Fibroblast of the aortic adventitia (primary cell): Measurements from ENCODE around the gene AP3B1. TPM values are rescaled to one million over a fixed set of nuclear protein-coding genes. Genes with fewer than 3 reads are reported as not detected.

Source experiments
- DNase-seq: peaks from one replicate; pipeline ENCODE4 v3.0.0-alpha.2; 2010; ENCODE audit warnings: low read depth
- H3K4me3 ChIP-seq: 2 replicates; pipeline ENCODE4 v1.5.1; 2011; ENCODE audit warnings: low read depth, mild to moderate bottlenecking, control low read depth, low read length, moderate library complexity
- CTCF ChIP-seq: IDR thresholded peaks from 2 replicates; pipeline ENCODE4 v1.5.1; 2011; ENCODE audit warnings: mild to moderate bottlenecking, low read length, control low read depth, inconsistent platforms; ENCODE audit not compliant: insufficient read depth
- total RNA-seq: library from RNA; depleted of rRNA; stranded (reverse); fragments of >200 nt; gene quantifications from 2 replicates; pipeline ENCODE4 v1.2.3, GENCODE V29; 2012; ENCODE audit warnings: low replicate concordance

Gene AP3B1
- total RNA-seq, 1 donor: 78.5 TPM

GRCh38 chr5:78283802-78284201 lies 10.7 kb downstream of the AP3B1 start:
- no peak for TF ChIP-seq CTCF
- H3K4me3 ChIP-seq: no peak overlapping the region

GRCh38 chr5:78283105-78283504 lies 11.4 kb downstream of the AP3B1 start:
- no peak for DNase-seq
- no peak for TF ChIP-seq CTCF
- no peak overlapping the region for H3K4me3 ChIP-seq

More at GRCh38 chr5:78283802-78284201, 10.7 kb downstream of the AP3B1 start:
- DNase-seq: no peak

- no peak for DNase-seq
Observed at GRCh38 chr5:78280261-78280660, 14.2 kb downstream of the AP3B1 start.

GRCh38 chr5:78279194-78279593 lies 15.3 kb downstream of the AP3B1 start:
- no peak for TF ChIP-seq CTCF
- no peak overlapping the region for H3K4me3 ChIP-seq
- no peak for DNase-seq

More at GRCh38 chr5:78280261-78280660, 14.2 kb downstream of the AP3B1 start:
- TF ChIP-seq CTCF: no peak
- H3K4me3 ChIP-seq: no peak overlapping the region

GRCh38 chr5:78277715-78278114 lies 16.8 kb downstream of the AP3B1 start:
- no peak for DNase-seq
- TF ChIP-seq CTCF: no peak
- no peak overlapping the region for H3K4me3 ChIP-seq

- H3K4me3 ChIP-seq: no peak overlapping the region
- no peak for DNase-seq
- TF ChIP-seq CTCF: no peak
Observed at GRCh38 chr5:78275998-78276543, 18.4 kb downstream of the AP3B1 start.
